Measurements from ENCODE around the gene SLC35D1. TPM values are rescaled to one million over a fixed set of nuclear protein-coding genes. Genes with fewer than 3 reads are reported as not detected.
"Not testable (repeated sequence)": the region's sequence is repeated elsewhere in the genome, so short reads cannot be mapped to it uniquely, and the experiment has no call there.

SLC35D1 gene
- polyA plus RNA-seq, 1 of the 3 experiments (the other 2 are of a cell fraction) = 4.8 TPM

GRCh38 chr1:66980745-66981367 is 73.1 kb downstream of the SLC35D1 start:
- H3K4me3 ChIP-seq (ENCODE audit: low read depth in 2 of 2, low read length in 1 of 2) = no peak overlapping the region

GRCh38 chr1:66979621-66980020 is 74.3 kb downstream of the SLC35D1 start:
- CTCF ChIA-PET = interaction anchor here (3.3 kb wide), 1 partner anchor 170 kb away, joined by 9 read pairs; no protein-coding TSS in a partner anchor
- DNase-seq; H3K27me3 ChIP-seq (ENCODE audit: insufficient read depth); H3K4me1 ChIP-seq (ENCODE audit: control insufficient read depth in 1 of 2, insufficient read depth in 2 of 2, low read depth in 1 of 2, low read length in 1 of 2); H3K27ac ChIP-seq (ENCODE audit: low read depth in 2 of 2, low read length in 1 of 2); H3F3A ChIP-seq (replicated peaks; ENCODE audit: insufficient read depth); H3K9me3 ChIP-seq; H3K9ac ChIP-seq; H3K4me2 ChIP-seq; POLR2A ChIA-PET; H4K20me1 ChIP-seq (ENCODE audit: insufficient read depth); H3K9me2 ChIP-seq; H3K79me2 ChIP-seq (ENCODE audit: insufficient read depth); H3K4me3 ChIP-seq (ENCODE audit: low read depth in 2 of 2, low read length in 1 of 2); H2AFZ ChIP-seq (ENCODE audit: low read depth): not testable (repeated sequence)
- H3K36me3 ChIP-seq (replicated peaks in 1 of 2; ENCODE audit: control insufficient read depth in 1 of 2, insufficient read depth in 2 of 2, low read length in 1 of 2) = peaks cover 68 to 79% of the 10 kb centered on the region in 2 experiments
- WGBS (ENCODE audit: low lambda C conversion rate) = 97% methylated on average over 11 of the region's 11 CpGs

More at GRCh38 chr1:66980745-66981367, 73.1 kb downstream of the SLC35D1 start:
- CTCF ChIA-PET = interaction anchor here (0.7 to 2.7 kb wide), 3 partner anchors 15 to 230 kb away, joined by 3 to 10 read pairs (median 3); no protein-coding TSS in a partner anchor
- H3K4me2 ChIP-seq = no peak overlapping the region
- no peak overlapping the region for H3K9ac ChIP-seq
- POLR2A ChIA-PET = no interaction called here
- peaks cover 76 to 86% of the 10 kb centered on the region in 2 experiments for H3K36me3 ChIP-seq (replicated peaks in 1 of 2; ENCODE audit: control insufficient read depth in 1 of 2, insufficient read depth in 2 of 2, low read length in 1 of 2)
- WGBS (ENCODE audit: low lambda C conversion rate) = 96% methylated on average over 1 of the region's 1 CpG
- TF ChIP-seq NRF1 (IDR thresholded peaks at IDR 0.05; ENCODE audit: low read depth, low read length) (no peak), FOXM1 (IDR thresholded peaks at IDR 0.05; ENCODE audit: low read depth) (no peak)
- TF ChIP-seq, protein P1, sequence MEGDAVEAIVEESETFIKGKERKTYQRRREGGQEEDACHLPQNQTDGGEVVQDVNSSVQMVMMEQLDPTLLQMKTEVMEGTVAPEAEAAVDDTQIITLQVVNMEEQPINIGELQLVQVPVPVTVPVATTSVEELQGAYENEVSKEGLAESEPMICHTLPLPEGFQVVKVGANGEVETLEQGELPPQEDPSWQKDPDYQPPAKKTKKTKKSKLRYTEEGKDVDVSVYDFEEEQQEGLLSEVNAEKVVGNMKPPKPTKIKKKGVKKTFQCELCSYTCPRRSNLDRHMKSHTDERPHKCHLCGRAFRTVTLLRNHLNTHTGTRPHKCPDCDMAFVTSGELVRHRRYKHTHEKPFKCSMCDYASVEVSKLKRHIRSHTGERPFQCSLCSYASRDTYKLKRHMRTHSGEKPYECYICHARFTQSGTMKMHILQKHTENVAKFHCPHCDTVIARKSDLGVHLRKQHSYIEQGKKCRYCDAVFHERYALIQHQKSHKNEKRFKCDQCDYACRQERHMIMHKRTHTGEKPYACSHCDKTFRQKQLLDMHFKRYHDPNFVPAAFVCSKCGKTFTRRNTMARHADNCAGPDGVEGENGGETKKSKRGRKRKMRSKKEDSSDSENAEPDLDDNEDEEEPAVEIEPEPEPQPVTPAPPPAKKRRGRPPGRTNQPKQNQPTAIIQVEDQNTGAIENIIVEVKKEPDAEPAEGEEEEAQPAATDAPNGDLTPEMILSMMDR (IDR thresholded peaks at IDR 0.05) = no peak
- H3K27ac ChIP-seq (ENCODE audit: low read depth in 2 of 2, low read length in 1 of 2) = peak overlapping the region in 1 of 2 experiments; percentile 22; a peak in 1 of 4 replicates
- H3K9me2 ChIP-seq = no peaks in the 10 kb centered on the region
- no peaks in the 10 kb centered on the region for H4K20me1 ChIP-seq (ENCODE audit: insufficient read depth)
- H3K9me3 ChIP-seq = no peaks in the 10 kb centered on the region
- no peak for DNase-seq
- no peaks in the 10 kb centered on the region; a peak in 1 of 4 replicates for H3K4me1 ChIP-seq (ENCODE audit: control insufficient read depth in 1 of 2, insufficient read depth in 2 of 2, low read depth in 1 of 2, low read length in 1 of 2)
- peaks cover 9% of the 10 kb centered on the region for H3F3A ChIP-seq (replicated peaks; ENCODE audit: insufficient read depth)
- H3K79me2 ChIP-seq (ENCODE audit: insufficient read depth) = no peaks in the 10 kb centered on the region
- no peak overlapping the region for H2AFZ ChIP-seq (ENCODE audit: low read depth)
- no peaks in the 10 kb centered on the region for H3K27me3 ChIP-seq (ENCODE audit: insufficient read depth)

- H2AFZ ChIP-seq (ENCODE audit: low read depth) = no peak overlapping the region
- TF ChIP-seq RFX5 (IDR thresholded peaks at IDR 0.05; ENCODE audit: low read length) = no peak
- no peak for TF ChIP-seq RXRA (IDR thresholded peaks at IDR 0.05; ENCODE audit: borderline replicate concordance, low read depth)
- no peak for TF ChIP-seq TEAD4 (IDR thresholded peaks at IDR 0.05; ENCODE audit: borderline replicate concordance, insufficient read depth)
- TF ChIP-seq FOSL2 (IDR thresholded peaks at IDR 0.05; ENCODE audit: borderline replicate concordance, low read depth) = no peak
- TF ChIP-seq, protein P2, sequence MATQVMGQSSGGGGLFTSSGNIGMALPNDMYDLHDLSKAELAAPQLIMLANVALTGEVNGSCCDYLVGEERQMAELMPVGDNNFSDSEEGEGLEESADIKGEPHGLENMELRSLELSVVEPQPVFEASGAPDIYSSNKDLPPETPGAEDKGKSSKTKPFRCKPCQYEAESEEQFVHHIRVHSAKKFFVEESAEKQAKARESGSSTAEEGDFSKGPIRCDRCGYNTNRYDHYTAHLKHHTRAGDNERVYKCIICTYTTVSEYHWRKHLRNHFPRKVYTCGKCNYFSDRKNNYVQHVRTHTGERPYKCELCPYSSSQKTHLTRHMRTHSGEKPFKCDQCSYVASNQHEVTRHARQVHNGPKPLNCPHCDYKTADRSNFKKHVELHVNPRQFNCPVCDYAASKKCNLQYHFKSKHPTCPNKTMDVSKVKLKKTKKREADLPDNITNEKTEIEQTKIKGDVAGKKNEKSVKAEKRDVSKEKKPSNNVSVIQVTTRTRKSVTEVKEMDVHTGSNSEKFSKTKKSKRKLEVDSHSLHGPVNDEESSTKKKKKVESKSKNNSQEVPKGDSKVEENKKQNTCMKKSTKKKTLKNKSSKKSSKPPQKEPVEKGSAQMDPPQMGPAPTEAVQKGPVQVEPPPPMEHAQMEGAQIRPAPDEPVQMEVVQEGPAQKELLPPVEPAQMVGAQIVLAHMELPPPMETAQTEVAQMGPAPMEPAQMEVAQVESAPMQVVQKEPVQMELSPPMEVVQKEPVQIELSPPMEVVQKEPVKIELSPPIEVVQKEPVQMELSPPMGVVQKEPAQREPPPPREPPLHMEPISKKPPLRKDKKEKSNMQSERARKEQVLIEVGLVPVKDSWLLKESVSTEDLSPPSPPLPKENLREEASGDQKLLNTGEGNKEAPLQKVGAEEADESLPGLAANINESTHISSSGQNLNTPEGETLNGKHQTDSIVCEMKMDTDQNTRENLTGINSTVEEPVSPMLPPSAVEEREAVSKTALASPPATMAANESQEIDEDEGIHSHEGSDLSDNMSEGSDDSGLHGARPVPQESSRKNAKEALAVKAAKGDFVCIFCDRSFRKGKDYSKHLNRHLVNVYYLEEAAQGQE (IDR thresholded peaks at IDR 0.05; ENCODE audit: low read depth, low read length) = no peak
- no peak for TF ChIP-seq GATA2 (CRISPR knock-in tag; IDR thresholded peaks at IDR 0.05)
- no peak for TF ChIP-seq YY1 (IDR thresholded peaks at IDR 0.05; ENCODE audit: low read depth)
- TF ChIP-seq RCOR1 (IDR thresholded peaks at IDR 0.05; ENCODE audit: low read length) = no peak
- no peak for TF ChIP-seq FOXJ3 (CRISPR knock-in tag; IDR thresholded peaks at IDR 0.05)
- no peak for TF ChIP-seq ZBTB33 (IDR thresholded peaks at IDR 0.05; ENCODE audit: borderline replicate concordance, low read depth)
- DNase-seq = no peak
- H4K20me1 ChIP-seq (ENCODE audit: insufficient read depth) = no peaks in the 10 kb centered on the region
- no peaks in the 10 kb centered on the region for H3K9me3 ChIP-seq
- no peaks in the 10 kb centered on the region for H3K79me2 ChIP-seq (ENCODE audit: insufficient read depth)
- H3K36me3 ChIP-seq (replicated peaks in 1 of 2; ENCODE audit: control insufficient read depth in 1 of 2, insufficient read depth in 2 of 2, low read length in 1 of 2) = peaks cover 69 to 77% of the 10 kb centered on the region in 2 experiments
- H3F3A ChIP-seq (replicated peaks; ENCODE audit: insufficient read depth) = peaks cover 5% of the 10 kb centered on the region
- H3K27ac ChIP-seq (ENCODE audit: low read depth in 2 of 2, low read length in 1 of 2) = no peak overlapping the region
- H3K4me3 ChIP-seq (ENCODE audit: low read depth in 2 of 2, low read length in 1 of 2) = no peak overlapping the region
- ChIA-PET CTCF (interaction anchor here (1.2 to 3.3 kb wide), 2 partner anchors 18 to 171 kb away, joined by 3 to 9 read pairs; no protein-coding TSS in a partner anchor), POLR2A (no interaction called here)
- H3K9ac ChIP-seq = no peak overlapping the region
- no peaks in the 10 kb centered on the region for H3K27me3 ChIP-seq (ENCODE audit: insufficient read depth)
- H3K4me2 ChIP-seq = no peak overlapping the region
- no peaks in the 10 kb centered on the region for H3K9me2 ChIP-seq
- H3K4me1 ChIP-seq (ENCODE audit: control insufficient read depth in 1 of 2, insufficient read depth in 2 of 2, low read depth in 1 of 2, low read length in 1 of 2) = peaks cover 0 to 3% of the 10 kb centered on the region in 2 experiments; a peak in 1 of 4 replicates
Observed at GRCh38 chr1:66978201-66978600, 75.7 kb downstream of the SLC35D1 start.
